OCI-LY3 (cell line): ENCODE data around the gene RGS6.

Experiments used
- EZH2phosphoT487 ChIP-seq: fragments of 200-600 bp; shearing (Covaris generic); IDR thresholded peaks from 2 replicates; pipeline ENCODE4 v1.6.1; 2018; ENCODE audit warnings: antibody characterized with exemption, mixed run types, low read depth
- TF ChIP-seq, protein P1 (sequence below): fragments of 200-600, 300-600 bp; sonication (generic); IDR thresholded peaks from 2 replicates; pipeline ENCODE4 v1.5.1; 2014; ENCODE audit warnings: antibody characterized with exemption, low read length, low read depth

DNA sequence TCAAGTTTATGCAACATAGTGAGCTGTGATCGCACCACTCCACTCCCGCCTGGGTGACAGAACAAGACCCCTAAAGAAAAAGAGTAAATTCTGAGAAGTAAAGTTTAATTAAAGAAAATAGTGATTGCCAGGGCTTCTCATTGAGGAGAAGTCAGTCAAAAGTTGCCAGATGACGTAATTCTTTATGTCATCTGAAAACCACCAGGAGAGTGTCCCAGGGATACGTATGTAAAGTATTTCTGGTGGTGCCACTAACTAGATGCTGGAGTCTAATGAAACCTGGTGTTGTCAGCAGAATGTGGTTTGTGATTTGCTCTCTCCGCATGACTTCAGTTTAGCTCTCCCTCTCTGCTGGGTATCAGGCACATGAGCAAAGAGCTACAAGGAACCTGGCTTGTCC is 569.2 kb downstream of the RGS6 start:
- TF ChIP-seq, protein P1, sequence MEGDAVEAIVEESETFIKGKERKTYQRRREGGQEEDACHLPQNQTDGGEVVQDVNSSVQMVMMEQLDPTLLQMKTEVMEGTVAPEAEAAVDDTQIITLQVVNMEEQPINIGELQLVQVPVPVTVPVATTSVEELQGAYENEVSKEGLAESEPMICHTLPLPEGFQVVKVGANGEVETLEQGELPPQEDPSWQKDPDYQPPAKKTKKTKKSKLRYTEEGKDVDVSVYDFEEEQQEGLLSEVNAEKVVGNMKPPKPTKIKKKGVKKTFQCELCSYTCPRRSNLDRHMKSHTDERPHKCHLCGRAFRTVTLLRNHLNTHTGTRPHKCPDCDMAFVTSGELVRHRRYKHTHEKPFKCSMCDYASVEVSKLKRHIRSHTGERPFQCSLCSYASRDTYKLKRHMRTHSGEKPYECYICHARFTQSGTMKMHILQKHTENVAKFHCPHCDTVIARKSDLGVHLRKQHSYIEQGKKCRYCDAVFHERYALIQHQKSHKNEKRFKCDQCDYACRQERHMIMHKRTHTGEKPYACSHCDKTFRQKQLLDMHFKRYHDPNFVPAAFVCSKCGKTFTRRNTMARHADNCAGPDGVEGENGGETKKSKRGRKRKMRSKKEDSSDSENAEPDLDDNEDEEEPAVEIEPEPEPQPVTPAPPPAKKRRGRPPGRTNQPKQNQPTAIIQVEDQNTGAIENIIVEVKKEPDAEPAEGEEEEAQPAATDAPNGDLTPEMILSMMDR: no peak
- TF ChIP-seq EZH2phosphoT487: no peak
